Ectodermal cell (in vitro differentiated cells): ENCODE data around the gene DDX6.
"Not testable (repeated sequence)": the region's sequence is repeated elsewhere in the genome, so short reads cannot be mapped to it uniquely, and the experiment has no call there.

Experiments
- H3K27ac ChIP-seq: 2 replicates; pipeline ENCODE4 v1.7.0; 2013; ENCODE audit warnings: mild to moderate bottlenecking, low read depth, low read length; ENCODE audit not compliant: insufficient read depth, poor library complexity, severe bottlenecking
- H3K27me3 ChIP-seq: 2 replicates; pipeline ENCODE4 v1.7.0; 2013; ENCODE audit warnings: mild to moderate bottlenecking, low read length; ENCODE audit not compliant: insufficient read depth, control insufficient read depth, poor library complexity, severe bottlenecking
- H3K36me3 ChIP-seq: one replicate; pipeline ENCODE4 v1.7.0; 2013; ENCODE audit warnings: low read length; ENCODE audit not compliant: control insufficient read depth, insufficient read depth
- H3K4me1 ChIP-seq: one replicate; pipeline ENCODE4 v1.7.0; 2013; ENCODE audit warnings: low read length; ENCODE audit not compliant: control insufficient read depth, insufficient read depth
- H3K4me3 ChIP-seq: 2 replicates; pipeline ENCODE4 v1.7.0; 2013; ENCODE audit warnings: low read depth, low read length, control low read depth; ENCODE audit not compliant: insufficient read depth
- H3K9me3 ChIP-seq: 2 replicates; pipeline ENCODE4 v1.7.0; 2013; ENCODE audit warnings: mild to moderate bottlenecking, low read length, moderate library complexity; ENCODE audit not compliant: control insufficient read depth
- WGBS, 2 experiments: methylation state at CpG; one replicate each; pipeline ENCODE4 v1.1.7; 2013; ENCODE audit warnings: missing lambda C conversion rate in 2 of 2; 5-methylcytosine and 5-hydroxymethylcytosine counted together

DDX6 gene

DNA sequence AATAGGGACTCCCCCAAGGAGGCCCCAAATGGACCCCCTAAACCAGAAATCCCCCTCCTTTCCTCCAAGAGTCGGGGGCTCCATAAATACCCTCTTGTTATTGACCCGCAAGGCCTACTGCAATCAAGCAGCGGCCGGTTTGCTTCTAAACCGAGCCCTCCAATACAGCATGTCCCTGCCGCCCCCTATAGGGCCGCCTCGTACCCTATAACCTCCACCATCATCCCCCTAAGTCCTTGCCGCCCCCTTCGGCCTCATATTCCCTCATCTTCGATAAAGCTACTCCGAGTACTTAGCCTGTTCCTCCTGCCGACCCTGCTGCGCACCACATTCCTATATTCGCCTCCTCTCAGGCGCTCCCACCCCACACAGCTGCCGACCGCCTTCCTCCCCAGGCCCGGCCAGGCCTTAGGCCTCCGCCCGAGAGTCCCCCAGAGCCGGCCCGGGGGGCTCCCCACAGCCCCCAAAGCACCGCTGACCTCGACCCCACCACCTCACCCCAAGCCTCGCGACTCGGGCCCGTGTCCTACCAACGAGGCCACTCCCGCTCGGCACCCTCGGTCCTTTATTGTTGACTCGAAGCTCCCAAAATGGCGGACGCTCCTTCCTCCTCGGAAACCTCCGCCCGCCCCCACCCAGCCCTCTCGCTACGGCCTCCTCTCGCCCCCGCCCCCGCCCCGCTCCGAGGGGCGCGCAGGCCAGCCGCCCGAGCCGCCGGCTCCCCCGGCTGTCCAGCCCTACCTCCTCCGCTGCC is 430 bp downstream of the DDX6 start:
- Histone ChIP-seq H3K27ac (peak overlapping the region; percentile 97), H3K36me3 (peaks cover 4% of the 10 kb centered on the region), H3K27me3 (no peaks in the 10 kb centered on the region), H3K4me3 (peak overlapping the region; percentile 97), H3K9me3 (no peaks in the 10 kb centered on the region), H3K4me1 (no peaks in the 10 kb centered on the region)
- 0% methylated on average over 54 of the region's 54 CpGs for WGBS, 2 experiments

GRCh38 chr11:118789501-118790356 is 1.2 kb downstream of the DDX6 start:
- peaks cover 9% of the 10 kb centered on the region for H3K36me3 ChIP-seq
- H3K27ac ChIP-seq = peak overlapping the region; percentile 97
- 14 to 16% methylated on average over 18 of the region's 18 CpGs for WGBS, 2 experiments
- no peaks in the 10 kb centered on the region for H3K27me3 ChIP-seq
- H3K4me3 ChIP-seq = peak overlapping the region; percentile 97
- no peaks in the 10 kb centered on the region for H3K4me1 ChIP-seq
- H3K9me3 ChIP-seq = no peaks in the 10 kb centered on the region

- H3K4me3 ChIP-seq = no peak overlapping the region
- no peaks in the 10 kb centered on the region for H3K9me3 ChIP-seq
- 93 to 98% methylated on average over 2 of the region's 2 CpGs for WGBS, 2 experiments
- H3K36me3 ChIP-seq = peaks cover 21% of the 10 kb centered on the region
- H3K4me1 ChIP-seq = no peaks in the 10 kb centered on the region
- no peak overlapping the region for H3K27ac ChIP-seq
- no peaks in the 10 kb centered on the region for H3K27me3 ChIP-seq
Measured at GRCh38 chr11:118786657-118787056, 4.3 kb downstream of the DDX6 start.

DNA sequence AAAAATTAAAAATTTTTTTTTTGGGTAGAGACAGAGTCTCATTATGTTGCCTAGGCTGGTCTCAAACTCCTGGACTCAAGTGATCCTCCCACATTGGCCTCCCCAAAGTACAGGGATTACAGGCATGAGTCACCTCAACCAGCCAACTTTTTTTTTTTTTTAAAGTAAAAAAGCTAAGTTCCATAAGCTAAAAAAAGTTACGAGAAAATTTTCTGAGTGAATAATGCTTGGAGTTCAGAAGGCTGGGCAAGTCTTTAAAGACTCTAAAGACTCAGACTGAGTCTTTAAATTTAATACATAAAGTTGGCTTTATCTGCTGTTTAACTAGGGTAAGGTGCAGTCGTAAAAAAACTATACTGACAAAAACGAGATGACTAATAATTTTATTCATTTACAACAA is 5.6 kb downstream of the DDX6 start:
- 98 to 100% methylated on average over 3 of the region's 3 CpGs for WGBS, 2 experiments
- H3K4me3 ChIP-seq = no peak overlapping the region
- H3K4me1 ChIP-seq = no peaks in the 10 kb centered on the region
- H3K9me3 ChIP-seq = no peaks in the 10 kb centered on the region
- H3K27me3 ChIP-seq = no peaks in the 10 kb centered on the region
- H3K27ac ChIP-seq = no peak overlapping the region
- H3K36me3 ChIP-seq = peaks cover 28% of the 10 kb centered on the region

- WGBS, 2 experiments = 89 to 97% methylated on average over 8 of the region's 8 CpGs
Measured at GRCh38 chr11:118783724-118784495, 7.1 kb downstream of the DDX6 start.

DNA sequence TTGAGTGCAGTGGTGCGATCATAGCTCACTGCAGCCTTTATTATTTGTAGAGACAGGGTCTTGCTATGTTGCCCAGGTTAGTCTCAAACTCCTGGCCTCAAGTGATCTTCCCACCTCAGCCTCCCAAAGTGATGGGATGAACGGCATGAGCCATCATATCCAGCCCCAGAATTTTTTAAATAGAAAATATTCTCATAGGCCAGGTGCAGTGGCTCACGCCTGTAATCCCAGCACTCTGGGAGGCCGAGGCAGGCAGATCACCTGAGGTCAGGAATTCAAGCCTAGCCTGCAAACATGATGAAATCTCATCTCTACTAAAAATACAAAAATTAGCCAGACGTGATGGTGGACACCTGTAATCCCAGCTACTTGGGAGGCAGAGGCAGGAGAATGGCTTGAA is 7.6 kb downstream of the DDX6 start:
- not testable (repeated sequence) for H3K4me3 ChIP-seq, H3K9me3 ChIP-seq, H3K27ac ChIP-seq, H3K4me1 ChIP-seq, H3K27me3 ChIP-seq
- WGBS, 2 experiments = 95 to 96% methylated on average over 5 of the region's 5 CpGs
- H3K36me3 ChIP-seq = peaks cover 43% of the 10 kb centered on the region

More at GRCh38 chr11:118783724-118784495, 7.1 kb downstream of the DDX6 start:
- Histone ChIP-seq H3K4me3 (no peak overlapping the region), H3K4me1 (no peaks in the 10 kb centered on the region), H3K27ac (no peak overlapping the region), H3K27me3 (no peaks in the 10 kb centered on the region), H3K36me3 (peaks cover 39% of the 10 kb centered on the region), H3K9me3 (no peaks in the 10 kb centered on the region)

GRCh38 chr11:118778898-118779297 is 12.1 kb downstream of the DDX6 start:
- Histone ChIP-seq H3K27ac (no peak overlapping the region), H3K27me3 (no peaks in the 10 kb centered on the region), H3K4me1 (no peaks in the 10 kb centered on the region), H3K9me3 (no peaks in the 10 kb centered on the region), H3K36me3 (peaks cover 57% of the 10 kb centered on the region), H3K4me3 (no peak overlapping the region)
- 95 to 98% methylated on average over 4 of the region's 5 CpGs for WGBS, 2 experiments

DNA sequence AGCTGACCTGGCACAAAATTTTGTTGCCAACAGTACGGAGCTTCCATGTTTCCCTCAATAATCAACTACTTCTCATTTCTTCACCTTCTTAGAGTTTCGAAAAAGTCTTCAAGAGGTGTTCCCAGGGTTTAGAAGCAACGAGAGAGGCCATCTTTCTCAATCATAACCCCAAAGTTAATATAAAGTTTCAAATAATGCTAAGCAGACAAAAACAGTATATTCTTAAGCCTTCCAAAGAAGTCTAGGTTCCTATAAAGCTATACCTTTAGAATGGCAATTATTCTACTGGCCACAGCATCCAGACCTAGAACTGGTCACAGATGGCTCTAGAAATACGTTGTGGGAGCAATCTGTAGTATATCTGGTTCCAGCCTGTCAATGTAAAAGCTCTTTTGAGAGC is 16.9 kb downstream of the DDX6 start:
- Histone ChIP-seq H3K27ac (no peak overlapping the region), H3K36me3 (peaks cover 39% of the 10 kb centered on the region), H3K27me3 (no peaks in the 10 kb centered on the region), H3K4me3 (no peak overlapping the region), H3K9me3 (no peaks in the 10 kb centered on the region), H3K4me1 (no peaks in the 10 kb centered on the region)
- WGBS, 2 experiments = 91 to 97% methylated on average over 4 of the region's 4 CpGs

DNA sequence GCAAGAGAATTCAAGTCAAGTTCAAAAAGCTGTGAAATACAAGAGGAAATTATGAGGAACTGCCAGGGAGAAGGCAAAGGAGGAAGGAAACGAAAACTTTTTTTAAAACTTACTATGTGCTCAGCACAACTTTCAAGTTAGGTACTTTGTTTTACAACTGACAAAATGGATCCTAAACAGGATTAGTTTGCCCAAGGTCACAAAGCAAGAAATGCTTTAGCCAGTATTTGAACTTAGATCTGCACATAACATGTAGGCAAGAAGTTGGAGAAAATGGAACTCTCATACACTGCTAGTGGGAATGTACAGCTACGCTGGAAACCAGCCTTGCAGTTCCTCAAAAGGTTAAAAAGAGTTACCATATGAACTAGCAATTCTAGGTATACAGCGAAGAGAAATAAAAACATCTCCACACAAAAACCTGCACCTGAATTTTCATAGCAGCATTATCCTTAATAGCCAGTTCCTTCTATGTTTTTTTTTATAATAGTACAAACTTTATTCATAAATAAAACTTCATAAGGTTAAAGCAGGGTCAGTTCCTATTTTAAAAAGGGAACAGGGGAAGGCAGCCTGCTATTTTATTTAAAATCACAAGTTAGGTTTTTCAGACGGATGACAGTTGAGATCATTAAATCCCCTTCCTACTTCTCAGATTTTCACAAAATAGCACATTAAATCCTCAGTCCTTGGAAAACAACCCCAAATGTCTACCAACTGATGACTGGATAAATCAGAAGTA is 19.2 kb downstream of the DDX6 start:
- Histone ChIP-seq H3K4me1 (no peaks in the 10 kb centered on the region), H3K4me3 (no peak overlapping the region), H3K9me3 (no peaks in the 10 kb centered on the region), H3K27ac (no peak overlapping the region), H3K27me3 (no peaks in the 10 kb centered on the region), H3K36me3 (peaks cover 35% of the 10 kb centered on the region)
- 91 to 100% methylated on average over 4 of the region's 4 CpGs for WGBS, 2 experiments
